Muscle of leg (tissue), 11 donors: ENCODE measurements around the gene ANKRD44. TPM values are rescaled to one million over a fixed set of nuclear protein-coding genes. Genes with fewer than 3 reads are reported as not detected.

Source experiments
- DNase-seq: peaks from one replicate; pipeline ENCODE4 v3.0.0; 2013
- H3K27ac ChIP-seq: one replicate; pipeline ENCODE4 v1.5.1; 2013; ENCODE audit warnings: mild to moderate bottlenecking, low read length, control low read depth
- H3K27me3 ChIP-seq: one replicate; pipeline ENCODE4 v1.6.1; 2013; ENCODE audit warnings: low read length; ENCODE audit not compliant: control insufficient read depth, insufficient read depth
- H3K36me3 ChIP-seq: one replicate; pipeline ENCODE4 v1.6.1; 2013; ENCODE audit warnings: low read length; ENCODE audit not compliant: control insufficient read depth, insufficient read depth
- H3K4me1 ChIP-seq: one replicate; pipeline ENCODE4 v1.6.1; 2013; ENCODE audit warnings: low read length; ENCODE audit not compliant: control insufficient read depth, insufficient read depth
- H3K4me3 ChIP-seq: one replicate; pipeline ENCODE4 v1.5.1; 2013; ENCODE audit warnings: low read length, control low read depth
- H3K9me3 ChIP-seq: replicated peaks from 2 replicates; pipeline ENCODE4 v1.6.1; 2013; ENCODE audit warnings: low read depth, low read length; ENCODE audit not compliant: control insufficient read depth
- WGBS: methylation state at CpG from one replicate; pipeline ENCODE4 v1.1.5; 2013; ENCODE audit warnings: missing lambda C conversion rate; ENCODE audit not compliant: insufficient coverage; 5-methylcytosine and 5-hydroxymethylcytosine counted together
- polyA plus RNA-seq, 8 donors: library from polyadenylated mRNA; unstranded; fragments of 120-200 nt; gene quantifications; one replicate each; pipeline versions ENCODE4 v1.2.1 to v1.2.3, GENCODE V29; 2013; ENCODE audit warnings: inconsistent platforms in 1 of 8, low replicate concordance in 1 of 8; ENCODE audit not compliant: insufficient read length in 8 of 8, insufficient read depth in 1 of 8
- total RNA-seq: library from RNA; stranded (reverse); fragments of 120-200 nt; gene quantifications from one replicate; pipeline ENCODE4 v1.2.4, GENCODE V29; 2013

Gene ANKRD44
- total and polyA plus RNA-seq, 9 donors: 10.6 to 26.3 (median 15.6) TPM

DNA sequence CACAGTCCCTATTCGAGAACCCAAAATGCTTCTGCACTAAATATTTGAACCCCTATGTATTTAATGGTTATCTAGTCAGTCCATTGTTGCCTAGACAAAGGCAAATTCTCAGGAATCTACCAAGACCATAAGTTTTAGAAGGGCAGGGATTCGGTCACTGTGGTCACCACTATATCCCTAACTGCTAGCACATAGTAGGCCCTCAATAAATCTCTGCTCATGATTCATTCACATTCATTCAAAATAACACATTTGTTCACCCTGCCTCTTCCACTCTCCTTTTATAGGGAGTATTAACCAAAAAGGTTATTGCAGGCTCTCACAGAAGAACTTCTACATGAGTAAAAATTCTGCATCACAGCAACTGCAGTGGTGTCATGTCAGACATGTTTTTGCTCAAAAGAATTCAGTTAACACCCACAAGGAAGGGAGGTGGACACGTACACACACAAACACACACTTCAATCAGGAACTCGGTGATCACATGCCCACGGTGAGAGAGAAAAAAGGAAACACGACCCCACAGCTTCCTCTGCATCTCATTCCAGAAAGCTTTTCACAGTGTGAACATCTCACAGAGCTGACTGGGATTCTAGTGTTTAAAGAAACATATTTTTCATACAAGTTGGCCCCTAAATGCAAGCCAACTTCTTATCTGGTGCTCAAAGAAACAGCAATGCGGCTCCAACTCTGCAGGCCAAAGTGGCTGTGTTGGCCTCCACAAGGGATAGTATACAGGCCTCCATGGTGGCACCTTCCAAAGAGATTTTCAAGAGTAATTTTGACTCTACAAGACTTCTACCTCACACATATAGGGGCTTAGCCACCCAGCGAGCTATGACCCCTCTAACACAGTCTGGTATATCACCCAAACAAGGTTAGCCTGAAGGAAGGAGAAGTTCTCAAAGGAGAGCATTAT is 98.0 kb downstream of the ANKRD44 start:
- Histone ChIP-seq H3K36me3 (no peaks in the 10 kb centered on the region), H3K27me3 (no peaks in the 10 kb centered on the region), H3K27ac (peak overlapping the region; percentile 8), H3K4me3 (no peak overlapping the region), H3K9me3 (no peaks in the 10 kb centered on the region), H3K4me1 (peaks cover 26% of the 10 kb centered on the region)
- WGBS: 100% methylated on average over 2 of the region's 8 CpGs
- DNase-seq: no peak

GRCh38 chr2:197211881-197212342 is 98.7 kb downstream of the ANKRD44 start:
- Histone ChIP-seq H3K27ac (no peak overlapping the region), H3K4me1 (peaks cover 26% of the 10 kb centered on the region)
- 71% methylated on average over 1 of the region's 4 CpGs for WGBS

GRCh38 chr2:197210430-197210829 is 100.2 kb downstream of the ANKRD44 start:
- Histone ChIP-seq H3K27me3 (no peaks in the 10 kb centered on the region), H3K4me3 (no peak overlapping the region), H3K9me3 (no peaks in the 10 kb centered on the region), H3K4me1 (peaks cover 18% of the 10 kb centered on the region), H3K36me3 (no peaks in the 10 kb centered on the region), H3K27ac (peak overlapping the region; percentile 11)
- DNase-seq: peak; percentile 59
- no CpG with 5 or more reads among the region's 3 CpGs for WGBS

More at GRCh38 chr2:197211881-197212342, 98.7 kb downstream of the ANKRD44 start:
- no peaks in the 10 kb centered on the region for H3K36me3 ChIP-seq
- no peaks in the 10 kb centered on the region for H3K9me3 ChIP-seq
- no peaks in the 10 kb centered on the region for H3K27me3 ChIP-seq
- DNase-seq: no peak
- H3K4me3 ChIP-seq: no peak overlapping the region

- no peak for DNase-seq
- Histone ChIP-seq H3K9me3 (no peaks in the 10 kb centered on the region), H3K27me3 (no peaks in the 10 kb centered on the region), H3K36me3 (no peaks in the 10 kb centered on the region), H3K4me1 (peaks cover 18% of the 10 kb centered on the region), H3K4me3 (no peak overlapping the region), H3K27ac (peak overlapping the region; percentile 11)
- WGBS: no CpG with 5 or more reads among the region's 6 CpGs
Measured at GRCh38 chr2:197209742-197210408, 100.7 kb downstream of the ANKRD44 start.

DNA sequence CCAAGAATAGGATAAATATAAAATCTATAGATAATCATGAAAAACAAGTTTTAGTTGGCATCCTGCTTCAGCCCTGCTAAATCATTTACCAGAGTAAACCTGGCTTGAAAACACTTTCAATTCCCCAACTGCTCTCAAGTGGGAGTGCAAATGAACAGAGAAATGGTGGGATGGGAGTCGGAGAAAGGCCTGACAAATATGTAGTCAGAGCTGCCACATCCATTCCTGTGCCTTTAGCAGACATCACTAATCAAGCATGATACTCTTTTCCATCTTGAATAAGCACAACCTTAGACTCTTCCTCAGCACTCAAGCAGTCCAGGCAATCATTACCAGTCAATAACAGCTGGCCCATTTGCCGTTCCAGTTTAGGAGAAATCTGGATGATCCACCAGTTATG is 101.3 kb downstream of the ANKRD44 start:
- H3K27me3 ChIP-seq: no peaks in the 10 kb centered on the region
- H3K27ac ChIP-seq: no peak overlapping the region
- no CpG with 5 or more reads among the region's 2 CpGs for WGBS
- no peaks in the 10 kb centered on the region for H3K9me3 ChIP-seq
- no peak overlapping the region for H3K4me3 ChIP-seq
- H3K36me3 ChIP-seq: no peaks in the 10 kb centered on the region
- DNase-seq: no peak
- peaks cover 25% of the 10 kb centered on the region for H3K4me1 ChIP-seq

- no peak overlapping the region for H3K27ac ChIP-seq
- no peak overlapping the region for H3K4me3 ChIP-seq
- DNase-seq: no peak
- WGBS: no CpG with 5 or more reads among the region's 3 CpGs
- H3K4me1 ChIP-seq: peaks cover 25% of the 10 kb centered on the region
- no peaks in the 10 kb centered on the region for H3K36me3 ChIP-seq
- H3K9me3 ChIP-seq: no peaks in the 10 kb centered on the region
- no peaks in the 10 kb centered on the region for H3K27me3 ChIP-seq
Measured at GRCh38 chr2:197208841-197209240, 101.7 kb downstream of the ANKRD44 start.

DNA sequence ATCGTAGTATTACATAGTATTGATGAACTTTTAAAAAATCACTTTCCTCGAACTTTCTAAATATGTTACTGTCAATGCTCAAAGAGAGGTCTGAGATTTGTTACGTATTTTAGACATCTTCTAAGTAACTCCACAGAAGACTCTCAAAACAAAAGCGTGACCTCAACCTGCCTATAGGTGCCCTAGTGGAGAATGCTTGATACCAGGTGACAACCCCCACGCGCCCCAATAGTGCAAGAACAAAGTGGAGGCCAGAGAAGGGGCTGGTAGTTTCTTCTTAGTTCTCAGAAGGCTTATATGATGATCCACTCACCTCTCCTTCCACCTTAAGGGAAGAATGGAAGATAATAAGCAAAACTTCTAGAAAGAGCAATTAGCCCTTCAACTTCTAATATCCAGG is 102.6 kb downstream of the ANKRD44 start:
- H3K4me3 ChIP-seq: no peak overlapping the region
- H3K27ac ChIP-seq: no peak overlapping the region
- no CpG with 5 or more reads among the region's 6 CpGs for WGBS
- H3K36me3 ChIP-seq: no peaks in the 10 kb centered on the region
- H3K27me3 ChIP-seq: no peaks in the 10 kb centered on the region
- peaks cover 24% of the 10 kb centered on the region for H3K4me1 ChIP-seq
- H3K9me3 ChIP-seq: no peaks in the 10 kb centered on the region
- DNase-seq: no peak

GRCh38 chr2:197207598-197207997 is 103.0 kb downstream of the ANKRD44 start:
- H3K36me3 ChIP-seq: no peaks in the 10 kb centered on the region
- no peak for DNase-seq
- H3K27me3 ChIP-seq: no peaks in the 10 kb centered on the region
- no peak overlapping the region for H3K27ac ChIP-seq
- H3K4me3 ChIP-seq: no peak overlapping the region
- peaks cover 20% of the 10 kb centered on the region for H3K4me1 ChIP-seq
- no CpG with 5 or more reads among the region's 3 CpGs for WGBS
- no peaks in the 10 kb centered on the region for H3K9me3 ChIP-seq

DNA sequence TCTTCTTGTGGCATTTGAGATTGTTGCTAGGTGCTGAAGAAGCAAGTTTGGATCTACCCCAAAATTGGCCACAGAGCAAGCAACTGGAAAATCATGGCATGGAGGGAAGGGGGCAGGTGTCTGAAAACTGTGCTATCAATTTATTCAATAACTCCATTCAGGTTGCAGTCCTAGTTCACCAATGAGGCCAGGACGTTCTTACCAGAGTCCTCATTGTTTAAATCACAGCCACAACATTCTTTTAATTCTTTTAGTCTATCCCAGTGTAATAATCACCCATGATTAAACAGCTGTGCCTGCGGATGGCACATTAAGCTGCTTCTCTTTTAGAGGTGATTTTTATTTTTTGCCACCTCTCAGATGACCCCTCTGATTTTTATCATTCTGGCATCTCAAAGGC is 103.5 kb downstream of the ANKRD44 start:
- no peak for DNase-seq
- H3K4me3 ChIP-seq: no peak overlapping the region
- H3K27ac ChIP-seq: no peak overlapping the region
- H3K36me3 ChIP-seq: no peaks in the 10 kb centered on the region
- no peaks in the 10 kb centered on the region for H3K27me3 ChIP-seq
- no CpG with 5 or more reads among the region's 2 CpGs for WGBS
- peaks cover 19% of the 10 kb centered on the region for H3K4me1 ChIP-seq
- no peaks in the 10 kb centered on the region for H3K9me3 ChIP-seq

GRCh38 chr2:197205585-197206215 is 104.9 kb downstream of the ANKRD44 start:
- no peaks in the 10 kb centered on the region for H3K27me3 ChIP-seq
- peaks cover 14% of the 10 kb centered on the region for H3K4me1 ChIP-seq
- H3K4me3 ChIP-seq: no peak overlapping the region
- H3K9me3 ChIP-seq: no peaks in the 10 kb centered on the region
- no peaks in the 10 kb centered on the region for H3K36me3 ChIP-seq
- H3K27ac ChIP-seq: no peak overlapping the region
- no peak for DNase-seq
- 67% methylated on average over 4 of the region's 7 CpGs for WGBS
